ENCODE measurements around the gene FOXA3. TPM values are rescaled to one million over a fixed set of nuclear protein-coding genes. Genes with fewer than 3 reads are reported as not detected.

Gene FOXA3
- total and polyA plus RNA-seq, 12 donors: 0.01 to 0.11 TPM; not detected in 10

GRCh38 chr19:45885556-45886426, 21.7 kb downstream of the FOXA3 start, which contains the start of gene IRF2BP1:
Gene IRF2BP1 (minus strand): TSS chr19:45886141. CDS start chr19:45885774, 367 bp downstream.
- ATAC-seq (peak; percentile 80 to 96 (median 93)), DNase-seq (peak; percentile 91 to 95)
- peaks cover 15 to 45% (median 37%) of the 10 kb centered on the region in 9 donors for H3K4me1 ChIP-seq
- peaks cover 0 to 34% (median 7%) of the 10 kb centered on the region in 9 donors for H3K36me3 ChIP-seq
- peak within 1 kb of the TSS; percentile 79 to 97 (median 92) for H3K27ac ChIP-seq
- intact Hi-C loops (cut with DNase I): loop anchor here in 1 of 10 donors (1.0 to 10.0 kb wide), 3 partner anchors 17 to 71 kb away; partner anchors contain the start of genes MYPOP, RSPH6A and SYMPK
- no peaks in the 10 kb centered on the region for H3K27me3 ChIP-seq
- H3K9me3 ChIP-seq: no peaks in the 10 kb centered on the region
- H3K4me3 ChIP-seq: peak within 1 kb of the TSS; percentile 56 to 92 (median 80)
- peak in 1 of 9 donors; percentile 12 for TF ChIP-seq CTCF (IDR thresholded peaks at IDR 0.05)
- 1% methylated on average over 94 to 107 of the region's 107 CpGs for WGBS, 2 donors

GRCh38 chr19:45886427-45887199, 22.5 kb downstream of the FOXA3 start:
- no peaks in the 10 kb centered on the region for H3K27me3 ChIP-seq
- intact Hi-C loops (cut with DNase I): loop anchor here in 1 of 10 donors (1.0 to 10.0 kb wide), 3 partner anchors 16 to 72 kb away; partner anchors contain the start of genes MYPOP, RSPH6A and SYMPK
- 0 to 1% methylated on average over 31 to 32 of the region's 32 CpGs for WGBS, 2 donors
- H3K9me3 ChIP-seq: no peaks in the 10 kb centered on the region
- peak overlapping the region; percentile 56 to 92 (median 80) for H3K4me3 ChIP-seq
- peak overlapping the region; percentile 79 to 97 (median 92) for H3K27ac ChIP-seq
- ATAC-seq (peak; percentile 88 to 98 (median 94)), DNase-seq (peak; percentile 89 to 93)
- no peak for TF ChIP-seq CTCF (IDR thresholded peaks at IDR 0.05)
- peaks cover 15 to 45% (median 37%) of the 10 kb centered on the region in 9 donors for H3K4me1 ChIP-seq
- H3K36me3 ChIP-seq: peaks cover 0 to 42% (median 7%) of the 10 kb centered on the region in 9 donors

GRCh38 chr19:45887200-45887710, 23.1 kb downstream of the FOXA3 start:
- Histone ChIP-seq H3K27ac (peak overlapping the region; percentile 79 to 97 (median 92)), H3K4me1 (peaks cover 15 to 43% (median 37%) of the 10 kb centered on the region in 9 donors), H3K4me3 (peak overlapping the region; percentile 56 to 92 (median 80)), H3K27me3 (no peaks in the 10 kb centered on the region), H3K36me3 (peaks cover 0 to 48% (median 7%) of the 10 kb centered on the region in 9 donors), H3K9me3 (no peaks in the 10 kb centered on the region)
- no peak for TF ChIP-seq CTCF (IDR thresholded peaks at IDR 0.05)
- peak in 1 of 8 donors; percentile 0 for ATAC-seq
- no peak for DNase-seq
- 40 to 52% methylated on average over 10 of the region's 10 CpGs for WGBS, 2 donors
- intact Hi-C loops (cut with DNase I): loop anchor here in 1 of 10 donors (10.0 kb wide), 1 partner anchor 72 kb away; the partner anchor contains the start of gene RSPH6A

All from heart right ventricle (tissue), 16 donors.